GM19395 (cell line): ENCODE measurements around the gene LRRC39.

Experiments
- ATAC-seq: cut with Tn5 transposase; IDR thresholded peaks from one replicate; pipeline ENCODE4 v1.9.1; 2021; ENCODE audit warnings: mild to moderate bottlenecking, moderate library complexity; ENCODE audit not compliant: unreplicated experiment

The LRRC39 gene

DNA sequence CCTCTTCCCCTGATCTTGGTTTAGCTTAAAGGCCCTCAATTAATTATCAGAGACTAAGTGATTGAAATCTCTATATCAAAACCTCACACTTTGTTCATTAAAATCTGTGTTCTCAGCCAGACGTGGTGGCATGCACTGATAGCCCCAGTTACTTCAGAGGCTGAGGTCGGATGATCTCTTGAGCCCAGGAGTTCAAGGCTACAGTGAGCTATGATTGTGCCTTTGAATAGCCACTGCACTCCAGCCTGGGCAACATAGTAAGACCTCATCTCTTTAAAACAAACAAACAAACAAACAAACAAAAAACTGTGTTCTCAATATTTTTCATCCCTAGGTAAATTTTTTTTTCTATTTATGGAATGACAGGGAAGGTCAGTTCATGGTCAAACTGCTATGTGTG lies 26.4 kb downstream of the LRRC39 start:
- ATAC-seq: no peak

DNA sequence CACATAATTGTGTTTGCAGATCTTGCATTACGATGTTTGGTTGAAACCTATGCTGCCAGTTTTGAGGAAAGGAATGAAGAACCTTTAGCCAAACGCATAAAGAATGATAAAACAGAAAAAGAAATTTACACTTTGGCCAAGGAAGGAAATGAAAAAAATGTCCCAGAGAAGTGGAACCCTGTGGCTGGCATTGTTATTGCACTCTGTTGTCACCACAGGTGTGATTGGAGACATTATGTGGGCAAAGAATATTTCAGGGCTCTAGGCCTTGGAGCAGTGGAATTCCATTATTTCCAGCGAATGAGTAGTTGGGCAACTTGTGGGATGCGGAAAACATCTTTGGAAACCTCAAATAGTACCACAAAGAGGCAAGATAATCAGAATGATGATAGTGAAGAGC lies 30.2 kb downstream of the LRRC39 start:
- ATAC-seq: no peak

DNA sequence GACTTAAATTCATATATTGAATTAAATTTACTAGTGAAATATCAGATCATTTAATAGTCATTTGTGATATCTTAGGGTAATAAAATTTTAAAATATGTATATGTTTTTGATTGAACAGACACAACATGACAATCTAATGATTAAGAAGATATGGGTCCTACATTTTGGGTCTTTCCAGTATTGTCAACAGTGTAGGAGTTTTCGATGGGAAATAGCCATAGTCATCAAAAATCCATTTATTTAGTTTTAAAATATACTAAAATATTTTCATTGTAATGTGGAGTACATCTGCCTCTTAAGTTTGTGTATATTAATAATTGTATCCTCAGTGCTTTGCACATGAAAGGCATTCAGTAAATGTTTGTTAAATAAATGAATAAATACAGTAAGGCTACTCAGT lies 31.1 kb downstream of the LRRC39 start:
- no peak for ATAC-seq

DNA sequence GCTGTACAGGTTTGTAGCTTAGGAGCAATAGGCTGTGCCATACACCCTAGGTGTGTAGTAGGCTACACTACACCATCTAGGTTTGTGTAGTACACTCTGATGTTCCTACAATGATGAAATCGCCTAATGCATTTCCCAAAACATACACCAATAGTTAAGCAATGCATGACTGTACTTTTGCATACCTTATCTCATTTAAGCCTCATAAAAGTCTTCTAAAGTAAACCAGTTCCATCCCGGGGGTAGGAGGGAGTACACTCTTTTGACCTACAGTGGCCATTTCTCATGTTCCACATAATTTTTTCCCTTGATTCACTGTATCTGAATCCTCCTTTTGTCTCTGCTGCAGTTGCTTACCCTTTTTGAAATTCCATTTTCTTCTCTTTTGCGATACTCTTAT lies 32.9 kb downstream of the LRRC39 start:
- ATAC-seq: no peak

DNA sequence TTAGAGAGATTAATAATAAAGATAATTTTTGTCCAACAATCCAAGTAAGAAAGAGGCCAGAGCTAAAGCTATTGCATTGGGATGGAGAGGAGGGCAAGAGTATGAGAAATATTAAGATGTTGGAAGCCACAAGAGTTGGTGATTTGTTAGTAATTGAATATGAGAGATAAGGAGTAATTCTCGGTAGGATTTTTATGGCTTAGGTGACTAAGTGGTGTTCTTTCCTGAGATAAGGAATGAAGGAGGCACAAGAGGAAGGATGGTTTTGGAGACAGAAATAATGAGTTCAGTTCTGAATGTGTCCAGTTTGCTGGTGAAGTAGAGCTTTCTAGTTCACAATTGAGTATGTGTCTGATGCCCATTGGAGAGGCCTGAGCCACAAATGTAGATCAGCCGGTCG lies 35.7 kb downstream of the LRRC39 start:
- ATAC-seq: no peak

DNA sequence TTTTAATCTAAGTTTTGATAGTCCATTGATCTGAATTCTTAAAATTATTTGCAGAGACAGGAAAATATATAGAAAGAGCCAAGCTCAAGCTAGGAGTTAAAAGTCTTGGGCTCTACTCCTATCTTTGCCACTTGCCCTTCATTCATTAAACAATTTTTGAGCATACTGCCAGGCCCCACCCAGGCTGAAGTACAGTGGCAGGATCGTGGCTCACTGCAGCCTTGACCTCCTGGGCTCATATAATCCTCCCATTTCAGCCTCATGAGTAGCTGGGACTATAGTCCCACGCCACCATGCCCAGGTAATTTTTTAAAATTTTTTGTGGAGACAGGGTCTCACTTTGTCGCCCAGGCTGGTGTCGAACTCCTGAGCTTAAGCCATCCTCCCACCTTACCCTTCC lies 36.9 kb downstream of the LRRC39 start:
- no peak for ATAC-seq

DNA sequence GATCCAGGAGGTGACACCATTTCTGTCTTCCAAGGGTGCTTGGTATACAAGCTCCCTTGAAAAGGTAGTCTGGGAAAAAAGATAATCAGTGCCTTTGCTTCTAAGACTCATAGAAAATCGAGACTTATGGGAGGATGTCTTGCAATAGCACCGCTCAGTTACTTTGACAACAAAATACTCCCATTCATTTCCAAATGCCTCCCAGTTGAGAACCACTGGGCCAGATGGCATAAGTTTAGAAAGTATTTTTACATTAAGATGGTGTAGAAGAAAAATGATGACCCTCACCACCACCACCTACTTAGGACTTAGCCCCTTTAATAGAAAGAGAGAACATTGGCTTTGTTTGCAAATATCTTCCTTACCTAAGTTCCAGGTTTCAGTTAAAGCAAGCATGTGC lies 40.5 kb downstream of the LRRC39 start:
- ATAC-seq: no peak

DNA sequence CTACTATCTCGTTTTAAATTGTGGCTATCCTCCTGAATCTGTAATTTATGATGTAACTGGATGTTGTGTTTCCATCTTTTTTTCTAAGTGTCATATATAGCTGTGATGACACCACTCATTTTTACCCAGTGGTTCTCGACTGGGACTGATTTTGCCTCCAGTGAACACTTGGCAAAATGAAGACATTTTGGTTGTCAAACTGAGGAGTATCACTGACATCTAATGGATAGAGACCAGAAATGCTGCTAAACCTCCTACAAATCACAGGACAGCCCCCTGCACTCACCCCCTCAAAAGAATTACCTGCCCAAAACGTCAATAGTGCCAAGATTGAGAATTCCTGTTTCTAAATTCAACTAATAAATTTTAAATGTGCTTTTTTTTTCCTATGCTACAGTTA lies 43.2 kb downstream of the LRRC39 start:
- no peak for ATAC-seq

DNA sequence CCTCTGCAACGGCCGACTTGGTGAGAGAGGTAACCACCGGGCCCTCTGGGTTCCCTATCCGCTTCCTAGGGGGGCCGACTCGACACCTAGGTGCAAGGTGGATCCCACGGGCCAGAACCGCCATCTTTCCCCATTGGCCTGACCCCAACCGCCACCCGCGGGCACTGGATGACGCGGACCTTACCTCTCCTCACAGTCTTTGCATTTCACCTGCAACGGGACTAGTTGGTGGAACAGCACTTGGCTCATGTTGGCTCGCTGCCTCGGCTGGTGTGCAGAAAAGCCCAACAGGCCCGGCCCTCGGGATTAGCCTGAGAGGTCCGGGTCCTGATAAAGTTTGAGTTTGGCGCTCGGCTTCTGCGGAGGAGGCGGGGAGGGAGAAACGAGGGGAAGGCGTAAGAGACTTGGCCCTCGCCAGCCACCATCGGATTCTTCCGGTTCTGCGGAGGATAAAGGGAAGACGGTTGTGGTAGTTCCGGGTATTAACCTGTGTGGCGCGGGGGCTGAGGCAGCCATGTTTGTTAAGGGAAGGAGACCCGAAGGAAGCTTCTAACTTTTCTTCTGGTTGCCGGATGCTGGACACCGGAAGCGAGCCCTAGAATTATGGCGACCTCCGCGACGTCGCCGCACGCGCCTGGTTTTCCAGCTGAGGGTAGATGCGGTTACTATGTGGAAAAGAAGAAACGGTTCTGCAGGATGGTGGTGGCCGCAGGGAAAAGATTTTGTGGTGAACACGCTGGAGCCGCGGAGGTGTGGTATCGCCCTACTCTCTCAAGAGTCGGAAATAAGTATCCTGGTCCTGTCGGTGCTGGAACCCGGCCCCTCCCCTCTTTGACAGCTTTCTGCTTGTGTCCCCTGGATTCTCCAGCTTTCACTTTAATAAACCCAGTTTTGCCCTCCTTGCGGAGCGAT lies 45.2 kb downstream of the LRRC39 start, which contains the start of the genes SASS6 and TRMT13:
TSS of gene SASS6 (minus strand) at position 365 of the 912 bp plus-strand sequence. CDS start at position 249, 116 bp downstream.
TSS of gene TRMT13 (plus strand) at position 598 of the 912 bp plus-strand sequence. CDS start at position 604, 6 bp downstream.
- ATAC-seq: peak; percentile 90

DNA sequence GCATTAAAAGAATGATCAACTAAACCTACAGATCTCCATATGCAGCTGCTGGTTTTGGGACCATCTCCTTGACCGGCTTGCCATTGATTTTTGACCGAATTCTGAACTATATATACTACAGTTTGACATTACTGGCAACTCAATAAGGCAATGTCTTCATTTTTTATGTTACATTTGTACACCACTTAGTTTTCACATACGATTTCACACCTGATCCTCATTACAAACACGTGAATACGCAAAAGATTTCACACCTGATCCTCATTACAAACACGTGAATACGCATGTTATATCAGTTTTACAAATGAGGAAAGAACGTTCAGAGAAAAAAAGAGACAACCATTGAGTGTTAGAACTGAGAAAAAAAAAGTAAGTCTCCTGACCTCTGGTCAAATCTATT lies 46.4 kb downstream of the LRRC39 start:
- no peak for ATAC-seq

DNA sequence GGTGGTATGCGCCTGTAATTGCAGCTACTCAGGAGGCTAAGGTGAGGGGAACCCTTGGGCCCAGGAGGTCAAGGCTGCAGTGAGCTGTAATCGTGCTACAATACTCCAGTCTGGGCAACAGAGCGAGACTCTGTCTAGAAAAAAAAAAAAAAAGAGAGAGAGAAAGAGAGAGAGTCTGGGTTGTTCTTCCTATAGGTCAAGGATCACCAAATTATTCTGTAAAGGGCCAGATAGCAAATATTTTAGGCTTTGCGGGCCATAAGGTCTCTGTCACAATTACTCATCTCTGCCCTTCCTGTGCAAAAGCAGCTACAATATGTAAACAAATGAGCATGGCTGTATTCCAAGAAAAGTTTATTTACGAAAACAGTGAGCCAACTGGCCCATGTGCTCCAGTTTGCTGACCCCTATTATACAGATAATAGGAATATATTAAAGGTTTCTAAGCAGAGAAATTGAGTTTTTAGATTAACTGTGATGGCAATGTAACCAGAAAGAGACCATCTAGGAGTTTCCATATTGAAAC lies 47.4 kb downstream of the LRRC39 start:
- ATAC-seq: no peak

DNA sequence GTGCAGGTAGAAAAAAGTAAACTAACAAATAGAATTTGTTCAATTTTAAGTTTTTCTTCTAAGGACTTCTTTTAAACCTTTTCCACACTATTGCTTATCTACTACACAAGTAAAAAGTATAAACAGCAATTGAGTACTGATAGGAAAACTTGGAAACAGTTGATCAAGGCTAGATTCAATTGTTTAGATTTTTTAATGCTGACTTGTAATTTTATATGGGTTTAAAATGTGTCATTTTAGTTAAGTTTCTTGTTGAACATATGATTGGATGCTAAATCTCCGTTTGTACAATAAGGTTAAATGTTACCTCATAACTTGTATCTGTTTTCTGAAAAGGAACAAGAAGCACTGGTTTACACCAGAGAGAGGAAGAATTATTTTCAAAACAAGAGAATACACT lies 50.8 kb downstream of the LRRC39 start:
- ATAC-seq: no peak

DNA sequence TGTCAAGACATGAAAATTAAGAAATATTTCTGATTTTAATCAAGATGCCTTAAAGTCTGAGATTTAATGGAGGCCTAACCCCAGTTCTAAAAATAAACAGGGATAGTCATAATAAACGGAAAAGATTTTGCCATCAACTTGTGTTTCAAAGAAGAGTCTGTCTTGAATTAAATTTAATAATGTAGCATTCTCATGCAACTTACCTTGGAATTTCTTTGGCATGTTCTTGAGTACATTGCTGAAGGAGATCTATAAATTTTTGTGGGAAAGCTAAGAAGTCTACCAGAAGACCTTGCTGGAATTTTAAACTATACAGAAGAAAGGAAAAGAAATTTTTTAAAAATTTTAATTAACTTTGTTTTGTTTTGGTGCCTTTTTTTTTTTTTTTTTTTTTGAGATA lies 55.9 kb downstream of the LRRC39 start:
- ATAC-seq: no peak

DNA sequence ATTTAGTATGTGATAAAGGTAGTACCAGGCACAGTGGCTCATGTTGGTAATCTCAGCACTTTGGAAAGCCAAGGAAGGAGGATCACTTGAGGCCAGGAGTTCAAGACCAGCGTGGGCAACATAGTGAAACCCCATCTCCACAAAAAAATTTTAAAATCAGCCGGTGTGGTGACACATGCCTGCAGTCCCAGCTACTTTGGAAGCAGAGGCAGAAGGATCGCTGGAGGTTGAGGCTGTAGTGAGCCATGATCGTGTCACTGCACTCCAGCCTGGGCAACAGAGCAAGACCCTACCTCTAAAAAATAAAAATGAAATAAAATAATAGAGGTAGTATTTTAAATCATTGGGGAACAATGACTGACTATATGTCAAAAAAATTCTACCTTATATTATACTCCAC lies 62.5 kb downstream of the LRRC39 start:
- ATAC-seq: no peak

DNA sequence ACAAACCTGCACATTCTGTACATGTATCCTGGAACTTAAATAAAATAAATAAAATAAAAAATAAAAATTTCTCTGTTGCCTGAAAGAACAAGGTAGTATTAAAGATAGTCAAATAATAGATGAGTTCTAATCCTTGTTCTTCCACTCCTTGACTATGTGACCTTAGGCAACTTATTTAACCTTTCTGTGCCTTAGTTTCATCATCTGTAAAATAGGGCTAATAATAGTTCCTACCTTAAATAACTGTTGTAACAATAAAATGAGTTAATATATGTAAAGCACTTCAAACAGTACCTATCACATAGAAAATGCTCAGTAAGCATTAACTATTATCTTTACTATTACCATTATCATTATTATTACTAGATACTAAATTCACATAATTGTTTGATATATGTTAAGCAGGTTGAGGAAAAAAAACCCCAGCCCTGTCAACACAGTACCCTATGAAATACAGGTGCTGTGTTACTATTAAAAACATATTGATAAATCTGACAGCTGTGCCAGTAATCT lies 68.4 kb downstream of the LRRC39 start:
- no peak for ATAC-seq

DNA sequence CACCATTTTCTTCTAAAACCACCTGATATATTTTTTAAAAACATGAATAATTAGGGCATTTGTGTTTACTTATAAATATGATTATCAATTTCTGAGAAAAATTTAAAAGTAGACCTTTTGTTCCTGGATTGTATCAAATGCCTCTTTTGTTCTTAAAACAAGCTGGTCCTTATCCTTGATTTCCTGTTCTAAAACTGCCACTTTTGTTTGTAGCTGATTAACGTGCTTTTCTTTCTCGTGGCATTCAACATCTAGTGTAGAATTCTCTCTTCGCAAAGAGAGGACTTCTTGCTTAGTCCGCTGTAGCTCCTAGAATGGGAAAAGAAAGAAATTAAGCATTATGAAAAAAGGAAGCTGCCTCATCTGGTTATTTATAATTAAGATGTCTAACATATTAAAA lies 70.4 kb downstream of the LRRC39 start:
- no peak for ATAC-seq

DNA sequence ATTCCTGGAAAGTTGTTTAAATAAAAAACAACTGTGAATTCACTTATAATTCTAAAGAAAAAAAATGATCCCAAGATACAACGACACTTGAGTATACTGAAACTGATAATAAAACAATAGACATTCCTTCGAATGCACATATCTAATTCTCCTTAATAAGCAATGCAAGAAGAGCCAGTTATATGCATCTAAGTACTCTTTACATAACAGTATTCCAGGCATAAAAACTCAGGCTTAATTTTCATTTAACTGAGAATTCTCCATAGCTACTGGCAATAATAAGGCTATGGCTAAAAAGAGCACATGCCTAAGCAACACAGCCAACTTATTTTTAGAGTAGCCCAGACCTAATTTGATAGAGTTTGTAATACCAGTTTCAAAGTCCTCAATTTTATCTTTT lies 76.5 kb downstream of the LRRC39 start:
- no peak for ATAC-seq

DNA sequence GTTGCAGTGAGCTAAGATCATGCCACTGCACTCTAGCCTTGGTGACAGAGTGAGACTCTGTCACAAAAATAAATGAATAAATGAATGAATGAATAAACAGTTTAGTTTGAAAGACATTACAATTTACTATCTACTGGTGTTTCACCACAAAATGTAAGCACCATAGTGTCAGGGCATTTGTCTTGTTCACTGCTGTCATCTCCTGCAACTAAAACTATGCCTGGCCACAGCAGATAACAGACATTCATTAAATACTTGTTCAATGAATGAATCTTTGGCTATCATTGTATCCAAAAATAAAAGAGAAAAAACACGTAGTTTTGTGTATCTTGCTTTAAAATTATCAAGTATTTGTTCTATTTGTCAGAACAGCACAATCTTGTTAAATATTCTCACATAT lies 77.9 kb downstream of the LRRC39 start:
- ATAC-seq: no peak
